ENCODE results near the gene SLC25A4.
"Not testable (repeated sequence)": the region's sequence is repeated elsewhere in the genome, so short reads cannot be mapped to it uniquely, and the experiment has no call there.

Gene SLC25A4

DNA sequence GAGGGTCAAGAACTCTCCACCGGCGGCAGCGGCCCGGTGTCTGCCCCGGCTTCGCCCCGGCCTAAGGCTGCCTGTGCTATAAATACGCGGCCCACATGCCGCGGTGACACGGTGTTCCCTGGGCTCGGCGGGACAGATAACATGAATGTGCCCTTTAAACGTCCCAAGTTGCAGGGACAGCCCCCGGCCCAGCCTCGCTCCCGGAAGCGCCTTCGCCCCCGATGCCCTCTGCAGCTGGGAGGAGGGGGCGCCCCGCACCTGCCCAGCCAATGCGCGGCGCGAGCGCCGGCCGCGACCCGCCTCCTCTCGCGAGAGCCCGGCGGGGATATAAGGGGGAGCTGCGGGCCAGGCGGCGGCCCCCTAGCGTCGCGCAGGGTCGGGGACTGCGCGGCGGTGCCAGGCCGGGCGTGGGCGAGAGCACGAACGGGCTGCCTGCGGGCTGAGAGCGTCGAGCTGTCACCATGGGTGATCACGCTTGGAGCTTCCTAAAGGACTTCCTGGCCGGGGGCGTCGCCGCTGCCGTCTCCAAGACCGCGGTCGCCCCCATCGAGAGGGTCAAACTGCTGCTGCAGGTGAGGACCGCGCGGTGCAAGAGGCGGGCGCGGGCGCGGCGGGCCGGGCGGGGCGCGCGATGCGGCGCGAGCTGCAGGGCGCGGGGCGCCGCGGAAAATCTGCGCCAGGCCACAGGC is at the start of gene SLC25A4:
SLC25A4 (plus strand) TSS at position 355 of the 689 bp plus-strand sequence; CDS start at position 462, 107 bp downstream.
- DNase-seq = peak; percentile 70

DNA sequence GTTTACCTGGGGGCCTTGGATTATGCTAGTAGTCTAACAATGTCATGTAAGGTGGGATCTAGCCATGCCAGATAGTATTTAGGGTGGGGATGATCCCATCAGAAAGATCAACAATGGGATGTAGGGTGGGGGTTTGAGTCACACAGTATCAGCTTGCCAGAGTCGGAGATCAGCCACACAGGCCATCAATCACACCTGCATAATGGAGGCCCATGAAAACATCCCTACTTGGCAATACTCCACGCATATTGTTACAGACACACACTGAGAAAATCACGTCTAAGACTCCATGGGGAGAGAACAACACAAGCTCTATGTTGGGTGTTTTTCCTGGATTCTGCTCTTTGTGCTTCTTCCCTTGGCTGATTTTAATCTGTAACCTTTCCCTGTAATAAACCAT is 49.5 kb upstream of the SLC25A4 start:
- no peak for DNase-seq

DNA sequence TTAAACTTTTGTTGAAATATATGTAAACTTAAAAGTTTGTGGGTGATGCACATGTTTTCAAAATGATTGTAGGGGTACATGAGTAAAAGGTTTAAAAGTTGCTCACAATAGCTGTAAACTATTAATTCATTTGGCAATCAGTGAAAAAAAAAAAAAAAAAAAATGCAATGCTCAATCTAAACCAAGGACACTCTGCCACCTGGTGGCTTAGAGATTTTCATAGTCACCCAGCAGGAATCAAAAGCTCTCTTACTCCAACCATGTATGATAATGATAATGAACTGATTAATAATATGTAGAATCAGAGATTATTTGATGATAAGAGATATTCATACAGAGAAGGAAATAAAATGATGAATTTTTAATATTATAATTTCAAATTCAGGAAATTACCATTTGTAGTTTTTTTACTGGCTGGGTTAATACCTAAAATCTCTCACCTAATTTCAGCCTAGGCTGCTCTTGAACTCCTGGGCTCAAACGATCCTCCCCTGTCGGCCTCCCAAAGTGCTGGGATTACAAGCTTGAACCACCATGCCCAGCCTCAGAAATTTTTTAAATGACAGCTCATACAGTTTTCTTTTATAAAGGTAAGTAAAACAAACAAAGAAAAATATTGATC is 46.9 kb upstream of the SLC25A4 start:
- DNase-seq = peak; percentile 45

DNA sequence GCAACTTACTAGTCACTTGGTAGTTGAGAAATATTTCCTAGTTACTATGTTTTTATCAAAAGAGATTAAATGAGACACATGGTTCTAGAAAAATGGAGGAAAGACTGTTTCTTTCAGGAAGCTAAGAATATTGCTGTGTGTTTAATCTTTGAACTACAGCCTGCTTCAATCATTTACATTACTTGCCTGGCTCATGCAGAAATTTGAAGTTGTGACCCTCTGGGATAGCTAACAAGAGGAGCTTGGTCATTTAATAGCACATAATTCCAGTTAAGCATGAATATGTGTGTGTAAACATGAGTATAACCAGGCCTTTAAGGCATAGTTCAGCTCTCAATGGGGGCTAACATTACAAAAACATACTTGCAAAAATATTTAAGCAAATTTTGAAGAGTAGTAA is 44.6 kb upstream of the SLC25A4 start:
- DNase-seq = no peak

DNA sequence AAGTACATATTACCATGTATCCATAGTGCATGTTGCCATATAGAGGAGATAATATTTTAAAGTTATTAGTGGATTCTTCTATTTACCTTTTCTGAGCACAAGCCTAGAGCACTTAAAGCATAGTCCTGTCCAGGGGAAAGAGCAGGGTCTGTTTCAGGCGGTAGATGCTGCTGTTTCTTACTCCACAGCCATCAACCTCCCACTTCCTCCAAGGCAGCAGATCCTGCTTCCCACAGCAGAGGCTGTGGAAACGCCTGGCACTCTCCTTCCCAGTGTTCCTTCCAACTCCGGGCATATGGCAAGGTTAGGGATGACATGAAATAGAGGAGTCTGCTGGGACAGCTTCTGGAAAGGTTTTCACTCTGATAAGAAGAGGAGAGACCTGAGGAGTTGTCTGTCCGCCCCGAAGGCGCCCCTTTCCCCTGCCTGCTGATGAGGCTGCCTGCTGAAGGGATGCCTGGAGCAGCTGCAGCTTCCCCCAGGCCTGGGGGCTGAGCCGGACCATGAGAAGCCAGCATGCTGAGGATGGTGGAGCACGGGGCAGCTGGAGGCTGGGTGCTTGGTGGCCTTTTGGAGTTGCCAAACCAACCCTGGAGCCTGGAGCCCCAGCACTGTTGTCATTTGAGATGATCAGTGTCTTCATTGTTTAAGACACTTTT is 43.9 kb upstream of the SLC25A4 start:
- DNase-seq = no peak

DNA sequence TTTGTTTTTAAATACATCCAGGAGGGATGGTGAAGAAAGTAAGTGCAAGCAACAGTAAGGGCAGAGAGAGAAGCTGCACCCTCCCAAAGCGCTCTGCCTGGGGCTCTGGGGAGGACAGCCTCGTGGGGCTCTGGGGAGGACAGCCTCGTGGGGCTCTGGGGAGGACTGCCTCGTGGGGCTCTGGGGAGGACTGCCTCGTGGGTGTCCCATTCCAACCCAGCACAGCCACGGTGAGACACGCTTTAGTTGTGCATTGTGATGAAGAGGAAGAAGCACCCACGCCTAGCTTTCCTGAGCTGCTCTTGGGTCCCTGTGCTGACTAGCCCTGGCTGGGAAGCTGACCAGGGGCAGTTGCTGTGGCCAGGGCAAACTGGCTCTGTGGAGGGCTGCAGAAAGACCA is 43.1 kb upstream of the SLC25A4 start:
- DNase-seq = no peak

DNA sequence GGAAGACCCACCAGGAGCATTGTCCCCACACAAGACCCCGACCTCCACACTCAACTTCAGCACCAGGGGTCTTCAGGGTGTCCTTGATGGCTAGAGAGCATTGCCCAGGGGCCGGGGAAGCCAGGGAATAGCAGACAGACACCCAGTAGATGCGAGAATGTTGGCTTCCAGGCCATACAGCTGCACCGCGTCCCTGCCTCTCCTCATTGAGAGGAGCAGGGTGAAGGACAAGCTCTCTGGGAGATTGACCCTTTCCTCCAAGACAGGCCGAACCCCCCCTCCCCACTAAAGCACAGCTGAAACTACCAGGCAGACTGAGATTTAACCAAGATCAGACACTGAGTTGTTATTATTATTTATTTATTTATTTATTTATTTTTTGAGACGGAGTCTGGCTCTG is 42.6 kb upstream of the SLC25A4 start:
- DNase-seq = no peak

DNA sequence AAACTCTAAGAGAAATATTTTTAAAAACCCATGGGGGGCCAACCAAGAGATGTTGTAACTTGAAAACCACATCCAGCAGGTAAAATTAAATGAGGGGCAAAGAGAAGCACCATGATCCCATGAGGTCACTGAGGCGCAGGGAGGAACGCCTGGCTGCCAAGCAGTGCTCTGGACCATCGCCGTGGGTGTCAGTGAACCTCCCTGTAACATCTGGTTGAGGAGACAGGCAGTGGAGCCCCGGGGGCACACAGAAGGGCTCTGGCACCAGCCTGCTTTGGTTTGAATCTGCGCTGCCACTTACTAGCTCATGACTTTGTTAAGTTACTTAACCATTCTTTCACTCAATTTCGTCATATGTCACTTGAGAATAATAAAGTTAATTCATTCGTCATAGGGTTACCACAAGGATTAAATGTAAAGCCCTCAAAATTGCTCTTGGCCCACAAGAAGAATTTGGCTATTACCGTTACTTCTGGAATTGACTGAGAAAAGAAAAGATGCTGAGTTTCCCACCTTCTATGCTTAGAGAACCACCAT is 41.6 kb upstream of the SLC25A4 start:
- peak; percentile 13 for DNase-seq

DNA sequence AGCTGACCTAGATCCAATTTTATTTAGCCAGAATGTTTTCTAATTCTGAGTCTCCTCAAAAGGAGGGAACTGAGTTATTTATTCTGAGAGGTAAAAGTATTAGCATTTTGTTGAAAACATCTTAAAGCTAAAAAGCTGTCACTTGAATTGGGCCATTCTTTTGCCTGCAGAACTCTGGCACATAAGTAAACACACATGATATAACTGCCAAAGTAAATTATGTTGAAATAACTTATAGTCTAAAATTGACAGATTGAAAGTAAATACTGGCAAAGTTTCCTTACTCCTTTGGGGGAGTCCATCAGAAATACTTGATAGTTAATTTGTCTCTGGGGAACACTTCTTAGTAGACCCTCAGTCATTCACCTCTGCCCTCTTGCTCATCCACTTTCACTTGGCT is 38.3 kb upstream of the SLC25A4 start:
- no peak for DNase-seq

DNA sequence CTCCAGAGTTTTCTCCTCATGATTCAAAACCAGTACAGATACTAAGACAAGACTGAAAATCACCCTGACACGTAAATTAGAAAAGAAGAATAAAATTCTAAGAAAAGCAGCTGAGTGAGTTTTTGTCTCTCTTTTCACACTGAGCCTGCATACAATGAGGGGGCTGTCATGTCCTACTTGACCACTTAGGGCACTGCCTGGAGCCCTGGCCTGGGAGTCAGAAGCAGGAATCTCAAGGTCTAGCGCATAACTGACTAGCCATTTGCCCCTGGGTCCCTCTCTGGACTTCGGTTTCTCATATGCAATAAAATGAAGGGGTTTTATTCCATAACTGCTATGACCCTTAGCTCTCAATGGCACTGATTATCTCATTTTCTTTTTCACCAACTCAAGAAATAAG is 36.7 kb upstream of the SLC25A4 start:
- DNase-seq = no peak

DNA sequence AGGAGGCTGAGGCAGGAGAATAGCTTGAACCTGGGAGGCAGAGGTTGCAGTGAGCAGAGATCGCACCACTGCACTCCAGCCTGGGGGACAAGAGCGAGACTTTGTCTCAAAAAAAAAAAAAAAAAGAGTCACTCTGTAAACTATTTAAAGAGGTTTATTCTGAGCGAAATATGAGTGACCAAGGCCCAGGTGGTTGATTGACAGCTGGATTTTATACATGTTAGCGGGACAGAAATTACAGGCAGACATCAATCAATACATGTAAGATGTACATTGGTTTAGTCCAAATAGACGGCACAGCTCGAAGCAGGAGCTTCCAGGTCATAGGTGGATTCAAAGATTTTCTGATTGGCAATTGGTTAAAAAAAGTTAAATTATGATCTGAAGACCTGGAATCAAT is 35.5 kb upstream of the SLC25A4 start:
- DNase-seq = not testable (repeated sequence)

DNA sequence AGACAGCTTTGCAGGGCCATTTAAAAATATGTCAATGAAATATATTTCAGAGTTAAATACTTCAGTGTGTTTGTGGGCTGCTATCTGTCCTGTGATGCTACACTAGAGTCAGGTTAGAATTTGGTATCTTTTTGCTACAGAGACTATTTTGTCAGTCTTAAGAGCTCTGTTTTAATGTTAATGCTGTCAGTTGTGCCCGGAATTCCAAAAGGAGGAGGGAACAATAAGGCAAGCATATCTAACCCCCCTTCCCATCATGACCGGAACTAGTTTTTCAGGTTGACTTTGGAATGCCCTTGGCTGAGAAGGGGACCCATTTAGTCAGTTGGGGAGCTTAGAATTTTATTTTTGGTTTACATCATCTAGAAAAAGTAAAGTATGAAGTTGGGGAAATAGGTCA is 34.9 kb upstream of the SLC25A4 start:
- DNase-seq = no peak

DNA sequence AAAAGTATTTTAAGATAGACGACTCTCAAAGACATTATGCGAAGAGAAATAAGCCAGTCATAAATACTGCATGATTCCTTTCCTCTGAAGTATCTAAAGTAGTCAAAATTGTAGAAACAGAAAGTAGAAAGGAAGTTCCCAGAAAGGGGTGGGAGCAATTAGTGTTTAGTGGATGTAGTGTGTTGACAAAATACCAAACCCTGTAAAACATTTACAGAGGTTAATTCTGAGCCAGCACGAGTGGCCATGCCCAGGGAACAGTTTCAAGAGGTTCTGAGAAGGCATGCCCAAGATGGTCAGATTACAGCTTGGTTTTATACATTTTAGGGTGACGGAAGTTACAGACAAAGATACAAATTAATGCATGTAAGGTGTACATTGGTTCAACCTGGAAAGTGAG is 34.4 kb upstream of the SLC25A4 start:
- no peak for DNase-seq

DNA sequence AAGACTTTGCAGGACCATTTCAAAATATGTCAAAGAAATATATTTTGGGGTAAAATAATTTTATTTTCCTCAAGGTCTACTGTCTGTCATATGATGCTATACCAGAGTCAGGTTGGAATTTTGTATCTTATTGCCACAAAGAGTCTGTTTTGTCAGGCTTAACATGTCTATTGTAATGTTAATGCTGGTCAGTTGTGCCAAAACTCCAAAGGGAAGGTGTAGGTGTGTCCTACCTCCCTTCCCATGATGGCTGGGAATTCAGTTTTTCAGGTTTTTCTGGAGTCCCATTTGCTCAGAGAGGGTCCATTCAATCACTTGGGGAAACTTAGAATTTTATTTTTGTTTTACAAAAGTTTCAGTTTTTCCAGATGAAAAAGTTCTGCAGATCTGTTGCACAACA is 33.3 kb upstream of the SLC25A4 start:
- no peak for DNase-seq

DNA sequence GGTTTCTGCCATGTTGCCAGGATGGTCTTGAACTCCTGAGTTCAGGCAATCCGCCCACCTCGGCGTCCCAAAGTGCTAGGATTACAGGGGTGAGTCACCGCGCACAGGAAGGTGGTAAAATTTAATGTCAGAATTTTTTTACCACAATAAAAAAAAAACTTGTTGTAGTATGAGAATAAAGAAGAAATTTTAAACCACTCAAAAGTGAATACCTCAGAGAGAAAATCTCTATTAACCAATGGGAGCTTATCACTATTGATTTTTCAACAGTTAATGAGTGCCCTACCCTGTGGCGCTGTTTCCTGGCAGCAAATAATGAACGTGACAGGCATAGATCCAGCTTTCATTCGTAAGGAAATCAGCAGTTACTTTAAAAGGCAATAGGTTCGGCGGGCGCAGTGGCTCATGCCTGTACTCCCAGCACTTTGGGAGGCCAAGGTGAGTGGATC is 32.7 kb upstream of the SLC25A4 start:
- DNase-seq = no peak

DNA sequence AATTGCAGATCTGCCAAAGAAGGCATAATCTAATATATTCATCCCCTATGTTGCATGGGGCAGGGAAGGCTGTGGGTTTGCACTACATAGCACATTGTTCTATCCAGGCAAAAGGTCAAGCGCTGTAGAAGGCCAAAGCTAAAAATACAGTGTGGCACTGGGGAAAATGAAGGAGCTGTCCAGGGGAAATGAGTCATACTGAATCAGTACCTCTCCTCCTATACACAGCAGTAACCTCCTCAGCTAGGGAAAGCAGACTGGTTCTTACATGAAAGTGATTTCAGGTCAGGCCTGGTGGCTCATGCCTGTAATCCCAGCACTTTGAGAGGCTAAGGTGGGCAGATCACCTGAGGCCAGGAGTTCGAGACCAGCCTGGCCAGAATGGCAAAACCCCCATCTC is 31.0 kb upstream of the SLC25A4 start:
- DNase-seq = peak; percentile 90

DNA sequence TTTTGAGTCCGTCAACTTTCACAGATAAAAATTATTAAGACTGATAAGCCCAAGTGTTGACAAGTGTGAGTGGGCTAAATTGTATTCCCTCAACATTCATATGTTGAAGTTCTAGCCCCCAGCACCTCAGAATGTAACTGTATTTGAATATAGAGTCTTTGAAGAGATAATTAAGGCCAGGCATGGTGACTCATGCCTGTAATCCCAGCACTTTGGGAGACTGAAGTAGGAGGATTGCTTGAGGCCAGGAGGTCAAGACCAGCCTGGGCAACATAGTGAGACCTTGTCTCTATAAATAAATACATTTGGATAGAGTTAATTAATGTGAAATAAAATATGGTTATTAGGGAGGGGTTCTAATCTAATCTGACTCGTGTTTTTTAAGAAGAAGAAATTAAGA is 29.7 kb upstream of the SLC25A4 start:
- peak; percentile 32 for DNase-seq

DNA sequence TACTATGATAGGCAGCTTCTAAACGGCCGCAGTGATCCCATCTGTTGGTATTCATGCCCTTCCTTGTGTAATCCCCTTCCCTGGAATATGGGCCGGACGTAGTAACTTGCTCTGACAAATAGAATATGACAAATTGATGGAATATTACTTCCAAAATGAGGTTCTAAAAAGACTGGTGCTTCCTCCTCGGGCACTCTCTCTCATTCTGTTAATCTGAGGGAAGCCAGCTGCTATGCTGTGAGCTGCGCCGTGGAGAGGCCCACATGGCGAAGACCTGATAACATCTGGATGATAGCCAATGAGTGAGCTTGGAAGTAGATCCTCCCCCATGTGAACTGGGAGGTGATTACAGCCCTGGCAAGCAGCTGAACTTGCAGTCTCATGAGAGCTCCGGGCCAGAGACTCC is 27.2 kb upstream of the SLC25A4 start:
- peak; percentile 76 for DNase-seq

DNA sequence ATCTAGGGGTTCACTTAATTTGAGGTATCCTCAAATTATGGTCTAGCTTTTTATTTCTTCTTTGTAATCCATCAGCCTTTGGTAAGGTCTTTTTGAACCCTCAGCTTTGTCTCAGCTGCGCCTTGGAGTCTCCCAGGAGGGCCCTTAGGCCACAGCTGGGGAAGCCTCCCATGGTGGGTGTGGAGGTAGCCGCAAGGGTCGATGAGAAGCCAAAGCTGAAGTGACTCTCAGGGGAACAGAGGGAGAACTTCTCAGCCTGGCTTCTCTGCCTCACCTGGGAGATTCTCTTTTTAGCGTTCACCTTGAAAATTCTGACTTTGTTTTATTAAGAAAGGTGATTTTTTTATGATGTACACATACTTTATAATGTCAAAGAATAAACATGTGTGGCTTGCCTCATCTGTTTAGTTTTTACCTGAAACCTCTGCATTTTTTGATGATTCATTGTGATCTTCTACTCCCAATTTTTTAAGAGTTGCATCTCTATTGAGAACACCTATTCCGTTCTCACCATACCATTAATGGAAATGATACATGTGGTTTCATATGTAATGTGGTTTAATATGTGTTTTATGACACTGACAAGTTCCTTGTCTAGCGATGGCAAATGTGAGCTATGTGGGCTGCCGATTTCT is 25.6 kb upstream of the SLC25A4 start:
- no peak for DNase-seq

DNA sequence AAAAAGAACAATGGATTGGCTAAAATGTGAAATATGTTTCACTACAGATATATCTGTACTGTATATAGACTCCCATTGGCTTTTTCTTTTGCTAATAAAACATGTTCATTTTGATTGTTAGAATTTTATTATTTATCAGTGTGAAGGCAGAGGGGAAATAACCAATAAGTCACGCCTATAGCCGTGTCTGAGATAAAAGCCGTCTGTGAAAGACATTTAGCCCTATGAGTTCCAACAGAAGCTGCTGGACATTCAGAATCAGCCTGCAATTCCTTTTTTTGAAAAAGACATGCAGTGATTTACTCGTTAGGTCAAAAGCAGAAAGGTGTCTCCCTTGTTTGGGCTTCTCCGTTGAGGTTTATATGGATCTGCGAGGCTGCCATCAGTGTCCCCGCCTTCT is 24.2 kb upstream of the SLC25A4 start:
- DNase-seq = no peak

DNA sequence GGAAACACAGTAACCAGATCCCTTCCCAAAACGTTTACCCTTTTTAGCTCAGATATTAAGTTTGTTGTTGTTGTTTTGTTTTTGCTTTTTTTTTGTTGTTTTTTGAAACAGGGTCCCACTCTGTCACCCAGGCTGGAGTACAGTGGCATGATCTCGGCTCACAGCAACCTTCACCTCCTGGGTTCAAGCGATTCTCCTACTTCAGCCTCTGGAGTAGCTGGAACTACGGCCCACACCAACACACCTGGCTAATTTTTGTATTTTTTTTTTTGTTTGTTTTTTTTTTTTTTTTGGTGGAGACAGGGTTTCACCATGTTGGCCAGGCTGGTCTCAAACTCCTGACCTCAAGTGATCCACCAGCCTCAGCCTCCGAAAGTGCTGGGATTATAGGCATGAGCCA is 23.6 kb upstream of the SLC25A4 start:
- DNase-seq = not testable (repeated sequence)

DNA sequence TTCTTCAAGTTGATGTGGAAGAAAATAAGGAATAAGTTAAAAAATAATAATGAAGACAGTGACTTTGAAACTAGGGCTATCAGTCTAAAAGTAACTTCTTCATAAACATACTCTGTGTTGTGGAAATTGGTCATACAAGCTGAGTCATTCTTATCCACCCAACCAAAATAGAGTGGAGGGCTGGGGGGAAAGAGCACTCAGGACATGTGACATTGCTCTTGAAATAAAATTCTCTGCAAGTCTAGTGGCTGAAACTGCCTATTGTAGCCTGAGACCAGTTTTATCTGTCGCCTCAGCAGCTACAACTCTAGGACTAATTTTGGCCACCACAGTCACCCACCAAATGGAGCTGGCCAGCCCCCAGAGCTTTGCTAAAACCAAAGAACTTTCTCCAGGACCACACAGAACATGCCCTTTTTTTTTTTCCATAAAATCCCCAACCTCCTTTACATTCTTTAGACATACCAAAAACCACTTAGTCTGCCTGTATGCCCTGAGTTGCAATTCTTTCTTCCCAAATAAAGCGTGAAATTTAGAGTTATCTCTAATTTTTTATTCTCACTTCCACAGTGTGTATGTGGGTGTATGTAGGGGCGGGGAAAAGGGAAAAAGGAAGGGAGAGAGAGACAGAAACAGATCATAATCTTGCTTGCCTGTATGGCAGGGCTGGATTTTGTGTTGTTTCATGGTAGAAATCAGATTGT is 23.0 kb upstream of the SLC25A4 start:
- no peak for DNase-seq

DNA sequence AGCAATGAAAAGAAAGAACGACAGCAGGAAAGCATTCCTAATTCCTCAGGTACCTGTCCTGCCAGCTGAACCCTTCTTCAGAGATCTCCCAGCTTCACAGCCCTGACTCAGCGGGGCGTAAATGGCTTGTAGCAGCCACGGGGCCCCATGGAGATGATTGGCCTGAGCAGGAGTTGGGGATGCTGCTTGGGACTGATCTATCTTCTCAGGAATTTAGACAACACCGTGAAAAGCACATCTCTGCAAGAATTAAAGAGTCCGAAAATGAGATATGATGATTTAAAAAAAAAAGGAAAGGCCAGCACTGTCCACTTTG is 22.5 kb upstream of the SLC25A4 start:
- DNase-seq = no peak
